ENCODE measurements around the gene DHRS7C.

DHRS7C gene

DNA sequence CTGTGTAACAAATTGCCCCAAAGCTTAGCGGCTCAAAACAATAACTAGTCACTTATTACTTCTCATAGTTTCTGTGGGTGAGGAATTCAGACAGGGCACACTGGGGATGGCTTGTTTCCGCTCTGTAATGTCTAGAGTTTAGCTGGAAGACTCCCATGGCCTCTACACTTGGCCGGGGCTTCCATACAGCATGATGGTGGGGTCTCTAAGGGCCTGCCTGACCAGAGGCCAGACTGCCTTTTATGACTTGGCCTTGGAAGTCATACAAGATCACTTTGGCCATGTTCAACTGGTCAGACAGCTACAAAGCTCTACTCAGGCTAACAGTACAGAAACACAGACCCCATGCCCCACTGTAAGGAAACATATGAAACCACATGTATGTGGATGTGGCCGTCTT, 42.5 kb upstream of the DHRS7C start:
- H2AFZ ChIP-seq (ENCODE audit: low read depth, low read length) = no peak overlapping the region
- H3K27me3 ChIP-seq (ENCODE audit: insufficient read depth, low read length, poor library complexity) = peaks cover 6% of the 10 kb centered on the region
- no peak overlapping the region for H3K4me2 ChIP-seq (ENCODE audit: insufficient read depth, low read length)
- H3K4me3 ChIP-seq (ENCODE audit: low read depth in 1 of 2, low read length in 2 of 2) = no peak overlapping the region
- H3K36me3 ChIP-seq (ENCODE audit: insufficient read depth, low read length) = no peaks in the 10 kb centered on the region
- TF ChIP-seq, protein P1, sequence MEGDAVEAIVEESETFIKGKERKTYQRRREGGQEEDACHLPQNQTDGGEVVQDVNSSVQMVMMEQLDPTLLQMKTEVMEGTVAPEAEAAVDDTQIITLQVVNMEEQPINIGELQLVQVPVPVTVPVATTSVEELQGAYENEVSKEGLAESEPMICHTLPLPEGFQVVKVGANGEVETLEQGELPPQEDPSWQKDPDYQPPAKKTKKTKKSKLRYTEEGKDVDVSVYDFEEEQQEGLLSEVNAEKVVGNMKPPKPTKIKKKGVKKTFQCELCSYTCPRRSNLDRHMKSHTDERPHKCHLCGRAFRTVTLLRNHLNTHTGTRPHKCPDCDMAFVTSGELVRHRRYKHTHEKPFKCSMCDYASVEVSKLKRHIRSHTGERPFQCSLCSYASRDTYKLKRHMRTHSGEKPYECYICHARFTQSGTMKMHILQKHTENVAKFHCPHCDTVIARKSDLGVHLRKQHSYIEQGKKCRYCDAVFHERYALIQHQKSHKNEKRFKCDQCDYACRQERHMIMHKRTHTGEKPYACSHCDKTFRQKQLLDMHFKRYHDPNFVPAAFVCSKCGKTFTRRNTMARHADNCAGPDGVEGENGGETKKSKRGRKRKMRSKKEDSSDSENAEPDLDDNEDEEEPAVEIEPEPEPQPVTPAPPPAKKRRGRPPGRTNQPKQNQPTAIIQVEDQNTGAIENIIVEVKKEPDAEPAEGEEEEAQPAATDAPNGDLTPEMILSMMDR (IDR thresholded peaks at IDR 0.05; ENCODE audit: borderline replicate concordance, extremely low read depth, low read length, poor library complexity, severe bottlenecking) = no peak
- TF ChIP-seq EZH2 (IDR thresholded peaks at IDR 0.05; ENCODE audit: borderline replicate concordance, low read depth, low read length, severe bottlenecking) = no peak
- ATAC-seq (ENCODE audit: insufficient read depth, low read depth) = no peak
- H4K20me1 ChIP-seq (ENCODE audit: insufficient read depth, low read length) = no peaks in the 10 kb centered on the region
- no peaks in the 10 kb centered on the region for H3K9me3 ChIP-seq (ENCODE audit: insufficient read depth, low read length, severe bottlenecking)
- H3K4me1 ChIP-seq (ENCODE audit: insufficient read depth, low read length) = no peaks in the 10 kb centered on the region
- H3K27ac ChIP-seq (ENCODE audit: low read length) = no peak overlapping the region
- DNase-seq = no peak
- no peak overlapping the region for H3K9ac ChIP-seq (ENCODE audit: low read depth, low read length)
- no peaks in the 10 kb centered on the region for H3K79me2 ChIP-seq (ENCODE audit: insufficient read depth, low read length)

DNA sequence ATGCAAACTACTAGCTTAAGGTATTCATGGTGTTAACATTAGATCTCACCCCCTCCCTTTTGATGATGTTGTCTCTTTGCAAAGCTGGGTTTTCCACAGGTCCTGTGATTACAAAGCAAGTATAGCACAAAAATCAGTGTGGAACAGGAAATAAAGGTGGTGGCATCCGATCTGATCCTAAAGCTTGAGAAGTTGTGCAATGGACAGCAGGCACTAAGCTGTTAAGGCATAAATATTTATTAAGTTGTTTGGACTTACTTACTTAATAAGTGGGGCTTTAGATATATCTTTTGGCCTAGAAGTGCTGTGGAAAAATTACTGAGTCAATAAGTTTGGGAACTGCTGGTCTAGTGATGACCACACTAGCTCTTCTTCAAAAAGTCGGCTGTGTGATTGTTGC, 39.3 kb upstream of the DHRS7C start:
- no peak overlapping the region for H2AFZ ChIP-seq (ENCODE audit: low read depth, low read length)

GRCh38 chr17:9829343-9829742, 38.0 kb upstream of the DHRS7C start:
- H3K9me3 ChIP-seq (ENCODE audit: insufficient read depth, low read length, severe bottlenecking) = no peaks in the 10 kb centered on the region
- DNase-seq = no peak
- H3K4me2 ChIP-seq (ENCODE audit: insufficient read depth, low read length) = no peak overlapping the region
- H3K27ac ChIP-seq (ENCODE audit: low read length) = no peak overlapping the region
- H3K4me3 ChIP-seq (ENCODE audit: low read depth in 1 of 2, low read length in 2 of 2) = no peak overlapping the region
- peaks cover 4% of the 10 kb centered on the region for H3K27me3 ChIP-seq (ENCODE audit: insufficient read depth, low read length, poor library complexity)
- no peaks in the 10 kb centered on the region for H3K4me1 ChIP-seq (ENCODE audit: insufficient read depth, low read length)
- H2AFZ ChIP-seq (ENCODE audit: low read depth, low read length) = no peak overlapping the region
- no peak overlapping the region for H3K9ac ChIP-seq (ENCODE audit: low read depth, low read length)
- no peak for TF ChIP-seq EZH2 (IDR thresholded peaks at IDR 0.05; ENCODE audit: borderline replicate concordance, low read depth, low read length, severe bottlenecking)
- TF ChIP-seq, protein P1 (IDR thresholded peaks at IDR 0.05; ENCODE audit: borderline replicate concordance, extremely low read depth, low read length, poor library complexity, severe bottlenecking) = no peak
- no peaks in the 10 kb centered on the region for H3K79me2 ChIP-seq (ENCODE audit: insufficient read depth, low read length)
- H3K36me3 ChIP-seq (ENCODE audit: insufficient read depth, low read length) = no peaks in the 10 kb centered on the region
- ATAC-seq (ENCODE audit: insufficient read depth, low read depth) = no peak
- no peaks in the 10 kb centered on the region for H4K20me1 ChIP-seq (ENCODE audit: insufficient read depth, low read length)

More for the DNA sequence above, 39.3 kb upstream of the DHRS7C start:
- H3K4me2 ChIP-seq (ENCODE audit: insufficient read depth, low read length) = no peak overlapping the region
- H3K9ac ChIP-seq (ENCODE audit: low read depth, low read length) = no peak overlapping the region
- no peaks in the 10 kb centered on the region for H3K36me3 ChIP-seq (ENCODE audit: insufficient read depth, low read length)
- DNase-seq = no peak
- TF ChIP-seq, protein P1 (IDR thresholded peaks at IDR 0.05; ENCODE audit: borderline replicate concordance, extremely low read depth, low read length, poor library complexity, severe bottlenecking) = no peak
- no peak for ATAC-seq (ENCODE audit: insufficient read depth, low read depth)
- H3K27ac ChIP-seq (ENCODE audit: low read length) = no peak overlapping the region
- H3K4me3 ChIP-seq (ENCODE audit: low read depth in 1 of 2, low read length in 2 of 2) = no peak overlapping the region
- H3K9me3 ChIP-seq (ENCODE audit: insufficient read depth, low read length, severe bottlenecking) = no peaks in the 10 kb centered on the region
- H4K20me1 ChIP-seq (ENCODE audit: insufficient read depth, low read length) = no peaks in the 10 kb centered on the region
- H3K79me2 ChIP-seq (ENCODE audit: insufficient read depth, low read length) = no peaks in the 10 kb centered on the region
- no peaks in the 10 kb centered on the region for H3K4me1 ChIP-seq (ENCODE audit: insufficient read depth, low read length)
- peaks cover 4% of the 10 kb centered on the region for H3K27me3 ChIP-seq (ENCODE audit: insufficient read depth, low read length, poor library complexity)
